ENCODE data around the gene KCNJ16. TPM values are rescaled to one million over a fixed set of nuclear protein-coding genes. Genes with fewer than 3 reads are reported as not detected.

Gene KCNJ16
- total RNA-seq, 2 experiments from 2014 or later: not detected

DNA sequence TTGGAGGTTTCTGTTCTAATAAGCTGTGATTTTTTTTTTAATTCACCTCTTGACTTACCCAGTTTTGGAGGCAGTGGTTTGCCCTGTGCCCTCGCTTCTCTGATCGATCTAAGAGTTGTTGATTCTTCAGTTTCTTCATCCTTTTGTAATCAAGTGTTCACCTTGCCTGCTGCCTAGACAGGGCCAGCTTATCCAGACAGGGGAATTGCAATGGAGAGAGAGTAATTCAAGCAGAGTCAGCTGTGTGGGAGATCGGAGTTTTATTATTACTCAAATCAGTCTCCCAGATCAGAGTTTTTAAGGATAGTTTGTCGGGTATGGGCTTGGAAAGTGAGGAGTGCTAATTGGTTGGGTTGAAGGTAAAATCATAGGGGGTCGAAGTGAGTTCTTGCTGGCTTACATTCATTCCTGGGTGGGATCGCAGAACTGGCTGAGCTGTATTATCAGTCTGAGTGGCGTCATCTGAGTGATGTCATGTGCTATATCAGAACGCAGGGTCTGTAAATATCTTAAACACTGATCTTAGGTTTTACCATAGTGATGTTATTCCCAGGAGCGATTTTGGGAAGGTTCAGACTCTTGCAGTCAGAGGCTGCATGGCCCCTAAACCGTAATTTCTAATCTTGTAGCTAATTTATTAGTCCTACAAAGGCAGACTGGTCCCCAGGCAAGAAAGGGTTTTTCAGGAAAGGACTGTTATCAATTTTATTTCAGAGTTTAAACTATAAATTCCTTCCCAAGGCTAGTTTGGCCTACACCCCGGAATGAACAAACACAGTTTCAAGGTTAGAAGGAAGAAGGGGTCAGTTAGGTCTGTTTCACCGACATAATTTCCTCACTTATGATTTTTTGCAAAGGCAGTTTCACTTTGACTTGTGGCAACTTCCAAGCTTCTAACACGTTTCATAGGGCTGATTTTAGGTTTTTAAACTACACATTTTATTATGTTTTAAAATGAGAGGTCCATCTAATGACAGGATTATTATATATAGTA, 21.5 kb upstream of the KCNJ16 start:
- POLR2A ChIA-PET: no interaction called here
- H3K4me3 Mint-ChIP-seq: no peak overlapping the region

DNA sequence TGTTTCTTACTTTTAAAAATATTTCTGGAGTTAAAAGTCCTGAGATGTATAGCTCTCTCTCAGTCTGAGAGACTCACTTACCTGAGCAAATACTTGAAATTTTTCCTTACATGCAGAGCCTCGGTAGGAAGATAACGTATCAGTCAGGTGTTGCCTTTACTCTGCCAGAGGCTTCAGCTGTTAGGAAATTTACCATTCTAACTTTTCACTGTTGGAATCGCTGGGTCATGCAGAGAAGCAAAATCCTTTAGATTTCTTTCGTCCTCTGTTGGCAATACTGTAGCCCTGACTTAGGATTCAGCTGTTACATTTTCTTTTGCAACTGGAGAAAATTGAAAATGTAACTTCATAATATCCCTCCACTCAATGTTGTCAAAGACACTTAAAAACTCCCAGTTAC, 20.0 kb upstream of the KCNJ16 start:
- DNase-seq: no peak
- Histone ChIP-seq H3K4me1 (ENCODE audit: insufficient read depth, low read length) (no peaks in the 10 kb centered on the region), H3K36me3 (ENCODE audit: insufficient read depth, low read length) (no peaks in the 10 kb centered on the region), H3K27ac (ENCODE audit: low read depth in 1 of 2, low read length in 2 of 2) (no peak overlapping the region), H3K9me3 (ENCODE audit: control insufficient read depth in 1 of 2, insufficient read depth in 1 of 2, low read length in 2 of 2) (no peaks in the 10 kb centered on the region), H3K27me3 (ENCODE audit: control insufficient read depth in 1 of 2, insufficient read depth in 2 of 2, low read length in 2 of 2) (no peaks in the 10 kb centered on the region), H3K4me3 (ENCODE audit: low read length) (no peak overlapping the region)
- Mint-ChIP-seq H3K9me3 (no peaks in the 10 kb centered on the region), H3K27me3 (no peaks in the 10 kb centered on the region), H3K4me1 (ENCODE audit: low read depth) (no peaks in the 10 kb centered on the region), H3K27ac (no peak overlapping the region), H3K4me3 (no peak overlapping the region), H3K36me3 (ENCODE audit: low read depth) (no peaks in the 10 kb centered on the region)
- intact Hi-C loops (cut with DNase I, micrococcal nuclease): no loop called here
- ChIA-PET POLR2A (no interaction called here), CTCF (no interaction called here)
- TF ChIP-seq, protein P1, sequence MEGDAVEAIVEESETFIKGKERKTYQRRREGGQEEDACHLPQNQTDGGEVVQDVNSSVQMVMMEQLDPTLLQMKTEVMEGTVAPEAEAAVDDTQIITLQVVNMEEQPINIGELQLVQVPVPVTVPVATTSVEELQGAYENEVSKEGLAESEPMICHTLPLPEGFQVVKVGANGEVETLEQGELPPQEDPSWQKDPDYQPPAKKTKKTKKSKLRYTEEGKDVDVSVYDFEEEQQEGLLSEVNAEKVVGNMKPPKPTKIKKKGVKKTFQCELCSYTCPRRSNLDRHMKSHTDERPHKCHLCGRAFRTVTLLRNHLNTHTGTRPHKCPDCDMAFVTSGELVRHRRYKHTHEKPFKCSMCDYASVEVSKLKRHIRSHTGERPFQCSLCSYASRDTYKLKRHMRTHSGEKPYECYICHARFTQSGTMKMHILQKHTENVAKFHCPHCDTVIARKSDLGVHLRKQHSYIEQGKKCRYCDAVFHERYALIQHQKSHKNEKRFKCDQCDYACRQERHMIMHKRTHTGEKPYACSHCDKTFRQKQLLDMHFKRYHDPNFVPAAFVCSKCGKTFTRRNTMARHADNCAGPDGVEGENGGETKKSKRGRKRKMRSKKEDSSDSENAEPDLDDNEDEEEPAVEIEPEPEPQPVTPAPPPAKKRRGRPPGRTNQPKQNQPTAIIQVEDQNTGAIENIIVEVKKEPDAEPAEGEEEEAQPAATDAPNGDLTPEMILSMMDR (IDR thresholded peaks at IDR 0.05): no peak
- no peak for ATAC-seq (ENCODE audit: poor library complexity)

More for the DNA sequence above, 21.5 kb upstream of the KCNJ16 start:
- Histone ChIP-seq H3K4me3 (ENCODE audit: low read length) (no peak overlapping the region), H3K4me1 (ENCODE audit: insufficient read depth, low read length) (no peaks in the 10 kb centered on the region), H3K27ac (ENCODE audit: low read depth in 1 of 2, low read length in 2 of 2) (no peak overlapping the region), H3K36me3 (ENCODE audit: insufficient read depth, low read length) (no peaks in the 10 kb centered on the region), H3K27me3 (ENCODE audit: control insufficient read depth in 1 of 2, insufficient read depth in 2 of 2, low read length in 2 of 2) (no peaks in the 10 kb centered on the region), H3K9me3 (ENCODE audit: control insufficient read depth in 1 of 2, insufficient read depth in 1 of 2, low read length in 2 of 2) (no peaks in the 10 kb centered on the region)
- ATAC-seq (ENCODE audit: poor library complexity) (no peak), DNase-seq (no peak)
- no peaks in the 10 kb centered on the region for H3K27me3 Mint-ChIP-seq
- CTCF ChIA-PET: no interaction called here
- no peaks in the 10 kb centered on the region for H3K36me3 Mint-ChIP-seq (ENCODE audit: low read depth)
- H3K9me3 Mint-ChIP-seq: no peaks in the 10 kb centered on the region
- TF ChIP-seq, protein P1 (IDR thresholded peaks at IDR 0.05): no peak
- no peaks in the 10 kb centered on the region for H3K4me1 Mint-ChIP-seq (ENCODE audit: low read depth)
- intact Hi-C loops (cut with DNase I, micrococcal nuclease): no loop called here
- H3K27ac Mint-ChIP-seq: no peak overlapping the region

DNA sequence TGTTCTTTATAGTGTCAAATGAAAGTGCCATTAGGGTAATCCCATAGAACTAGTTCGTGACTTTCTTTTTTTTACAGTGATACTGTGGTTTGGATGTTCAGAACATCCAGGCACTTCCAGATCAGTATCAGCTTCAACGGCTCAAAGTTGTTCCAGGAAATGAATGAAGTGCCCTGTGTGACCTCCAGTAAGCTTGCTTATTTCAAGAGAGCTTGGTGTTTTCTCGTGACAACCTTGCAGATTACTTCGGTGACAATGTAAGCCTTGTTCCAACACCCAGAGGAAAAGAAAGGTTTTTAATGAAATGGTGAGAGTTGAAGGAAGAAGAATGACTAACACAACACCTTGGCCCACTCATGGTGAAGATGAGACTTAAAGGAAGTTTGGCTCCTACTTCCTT, 16.0 kb upstream of the KCNJ16 start:
- no peak overlapping the region for H3K4me3 Mint-ChIP-seq
- no peaks in the 10 kb centered on the region for H3K4me1 Mint-ChIP-seq (ENCODE audit: low read depth)
- CTCF ChIA-PET: interaction anchor here (0.7 kb wide), 1 partner anchor 214 kb away, joined by 3 read pairs; no protein-coding TSS in a partner anchor
- intact Hi-C loops (cut with DNase I, micrococcal nuclease): no loop called here
- H3K9me3 Mint-ChIP-seq: no peaks in the 10 kb centered on the region
- no peak overlapping the region for H3K27ac Mint-ChIP-seq
- DNase-seq (no peak), ATAC-seq (ENCODE audit: poor library complexity) (no peak)
- H3K36me3 ChIP-seq (ENCODE audit: insufficient read depth, low read length): no peaks in the 10 kb centered on the region
- POLR2A ChIA-PET: no interaction called here
- H3K9me3 ChIP-seq (ENCODE audit: control insufficient read depth in 1 of 2, insufficient read depth in 1 of 2, low read length in 2 of 2): no peaks in the 10 kb centered on the region
- H3K27ac ChIP-seq (ENCODE audit: low read depth in 1 of 2, low read length in 2 of 2): no peak overlapping the region
- no peaks in the 10 kb centered on the region for H3K4me1 ChIP-seq (ENCODE audit: insufficient read depth, low read length)
- no peaks in the 10 kb centered on the region for H3K27me3 Mint-ChIP-seq
- no peak overlapping the region for H3K4me3 ChIP-seq (ENCODE audit: low read length)
- TF ChIP-seq, protein P1 (IDR thresholded peaks at IDR 0.05): no peak
- H3K36me3 Mint-ChIP-seq (ENCODE audit: low read depth): no peaks in the 10 kb centered on the region
- H3K27me3 ChIP-seq (ENCODE audit: control insufficient read depth in 1 of 2, insufficient read depth in 2 of 2, low read length in 2 of 2): no peaks in the 10 kb centered on the region

Data from CD4-positive, alpha-beta T cell (primary cell).